HepG2 (cell line): ENCODE data around the gene CEP170. TPM values are rescaled to one million over a fixed set of nuclear protein-coding genes. Genes with fewer than 3 reads are reported as not detected.

ENCODE experiments used
- ATAC-seq: fragments of 200-7000 bp; cut with Tn5 transposase; 3 replicates; pipeline ENCODE4 v1.9.1; 2020; ENCODE audit warnings: mild to moderate bottlenecking, moderate library complexity
- BruUV-seq: library from RNA; stranded (reverse); fragments of 400-500 nt; replicated peaks from 2 replicates; lab custom pipeline; 2021; lab: Mats Ljungman, UMichigan
- CTCF ChIA-PET: fragments of 300-600 bp; formaldehyde crosslinking; extraction: SDS; loops from one replicate; lab custom pipeline; 2021; ENCODE audit warnings: low total read pairs, inconsistent platforms, low intra/inter-chr PET ratio; lab: Yijun Ruan, JAX
- POLR2A ChIA-PET: fragments of 350-600 bp; sonication (Branson Sonifier 250); formaldehyde crosslinking; loops from one replicate; lab custom pipeline; 2020; ENCODE audit warnings: antibody characterized with exemption, inconsistent platforms; lab: Yijun Ruan, JAX
- DNase-seq: peaks from one replicate; pipeline ENCODE4 v3.0.0-alpha.2; 2015; ENCODE audit warnings: low spot score
- FAIRE-seq: peaks from 3 replicates; lab custom pipeline; 2011; peaks lifted over from hg19 to GRCh38; lab: Jason Lieb, UNC
- H2AFZ ChIP-seq: one replicate; pipeline ENCODE4 v1.6.1; 2011; ENCODE audit warnings: low read length, inconsistent platforms
- H3K27ac ChIP-seq: fragments of 300-600 bp; 3 replicates; pipeline ENCODE4 v1.8.0; 2011; ENCODE audit warnings: mixed run types, mild to moderate bottlenecking, mixed read lengths, low read length, inconsistent platforms; ENCODE audit not compliant: insufficient read depth; ENCODE audit errors: extremely low read length
- H3K27me3 ChIP-seq, 2 experiments: fragments of 200-600 bp in 1 of 2; 2 replicates in 1 of 2; 3 replicates in 1 of 2; pipeline versions ENCODE4 v1.6.0 to v1.8.0; 2011; ENCODE audit warnings: low read length in 2 of 2, mild to moderate bottlenecking in 2 of 2, moderate library complexity in 2 of 2, inconsistent platforms in 1 of 2; ENCODE audit not compliant: insufficient read depth in 2 of 2, control insufficient read depth in 1 of 2
- H3K36me3 ChIP-seq, 2 experiments: fragments of 200-600 bp in 1 of 2; replicated peaks in 1 of 2; 2 replicates in 1 of 2; 3 replicates in 1 of 2; pipeline versions ENCODE4 v1.5.1 to v1.8.0; 2011; ENCODE audit warnings: low read length in 2 of 2, inconsistent platforms in 1 of 2; ENCODE audit not compliant: insufficient read depth in 2 of 2, control insufficient read depth in 1 of 2
- H3K4me1 ChIP-seq: 2 replicates; pipeline ENCODE4 v1.5.1; 2012; ENCODE audit warnings: low read length, inconsistent platforms; ENCODE audit not compliant: insufficient read depth
- H3K4me2 ChIP-seq: 2 replicates; pipeline ENCODE4 v1.6.0; 2011; ENCODE audit warnings: low read depth, low read length, inconsistent platforms
- H3K4me3 ChIP-seq, 3 experiments: fragments of 200-600 bp in 1 of 3; sonication (generic), shearing (Covaris generic) in 1 of 3; replicated peaks in 1 of 3; 2 replicates each; pipeline ENCODE4 v1.5.1; 2011 to 2016; ENCODE audit warnings: low read length in 3 of 3, inconsistent platforms in 2 of 3, low read depth in 2 of 3, mild to moderate bottlenecking in 2 of 3, control low read depth in 1 of 3, mixed read lengths in 1 of 3; ENCODE audit not compliant: insufficient read depth in 1 of 3
- H3K79me2 ChIP-seq: one replicate; pipeline ENCODE4 v1.6.1; 2011; ENCODE audit warnings: low read length, inconsistent platforms; ENCODE audit not compliant: insufficient read depth
- H3K9ac ChIP-seq: 2 replicates; pipeline ENCODE4 v1.6.0; 2011; ENCODE audit warnings: mild to moderate bottlenecking, low read depth, low read length, inconsistent platforms; ENCODE audit not compliant: insufficient read depth
- H3K9me3 ChIP-seq: 2 replicates; pipeline ENCODE4 v1.5.1; 2012; ENCODE audit warnings: mild to moderate bottlenecking, low read length
- H4K20me1 ChIP-seq: 2 replicates; pipeline ENCODE4 v1.6.0; 2011; ENCODE audit warnings: inconsistent platforms, mild to moderate bottlenecking, low read length, moderate library complexity; ENCODE audit not compliant: insufficient read depth
- SIX4 ChIP-seq: sonication (generic); formaldehyde crosslinking; IDR thresholded peaks from 2 replicates; pipeline ENCODE4 v1.4.0; 2020; ENCODE audit warnings: missing genetic modification reagents
- SNAPC4 ChIP-seq: sonication (generic); formaldehyde crosslinking; IDR thresholded peaks from 2 replicates; pipeline ENCODE4 v1.4.0; 2020; ENCODE audit warnings: mild to moderate bottlenecking, missing genetic modification reagents
- SP4 ChIP-seq: sonication (generic); formaldehyde crosslinking; IDR thresholded peaks from 2 replicates; pipeline ENCODE4 v1.8.1; 2023; ENCODE audit warnings: mild to moderate bottlenecking, missing genetic modification reagents
- ZNF230 ChIP-seq: sonication (generic); formaldehyde crosslinking; IDR thresholded peaks from 2 replicates; pipeline ENCODE4 v1.4.0; 2020; ENCODE audit warnings: mild to moderate bottlenecking, missing genetic modification reagents
- WGBS: methylation state at CpG from one replicate; pipeline ENCODE4 v1.1.6; 2017; ENCODE audit warnings: low lambda C conversion rate; 5-methylcytosine and 5-hydroxymethylcytosine counted together
- in situ Hi-C: cut with HindIII; loops from 2 replicates; pipeline ENCODE4 v1.10.0; 2017; ENCODE audit warnings: low pct_unique_long_range_greater_than_20kb; ENCODE audit not compliant: extremely low pct_ligation_motif_present
- intact Hi-C: fragments of 100-400 bp; cut with micrococcal nuclease; formaldehyde crosslinking; loops from one replicate; pipeline ENCODE4 v1.10.0; 2022; ENCODE audit not compliant: unreplicated experiment
- polyA plus RNA-seq, 8 experiments: library from polyadenylated mRNA; depleted of rRNA in 3 of 8; stranded (reverse) in 7 of 8; unstranded in 1 of 8; fragments of >200 nt; fragmentation: Illumina TruSeq in 4 of 8; extraction: Trizol in 4 of 8; gene quantifications; 2 replicates each; pipeline versions ENCODE4 v1.2.1 to v1.2.3, GENCODE V29; 2011 to 2016; ENCODE audit warnings: low read depth in 4 of 8, missing spikeins in 1 of 8, mixed read lengths in 1 of 8; ENCODE audit not compliant: insufficient read depth in 1 of 8
- total RNA-seq, 5 experiments: library from RNA; depleted of rRNA; stranded (reverse); fragments of >200 nt; fragmentation: Illumina TruSeq; extraction: Trizol; gene quantifications; 2 replicates each; pipeline ENCODE4 v1.2.3, GENCODE V29; 2016; ENCODE audit warnings: low read depth in 1 of 5
- TF ChIP-seq, protein P1 (sequence below): sonication (generic); formaldehyde crosslinking; conservative IDR thresholded peaks from 2 replicates; pipeline ENCODE4 v1.8.0; 2022; ENCODE audit warnings: low read depth, missing genetic modification reagents

Gene CEP170
- total and polyA plus RNA-seq, 2 of the 13 experiments (the other 11 are each of a cell fraction or from before 2014, with no cell fraction given), result 23.0 to 28.6 TPM

DNA sequence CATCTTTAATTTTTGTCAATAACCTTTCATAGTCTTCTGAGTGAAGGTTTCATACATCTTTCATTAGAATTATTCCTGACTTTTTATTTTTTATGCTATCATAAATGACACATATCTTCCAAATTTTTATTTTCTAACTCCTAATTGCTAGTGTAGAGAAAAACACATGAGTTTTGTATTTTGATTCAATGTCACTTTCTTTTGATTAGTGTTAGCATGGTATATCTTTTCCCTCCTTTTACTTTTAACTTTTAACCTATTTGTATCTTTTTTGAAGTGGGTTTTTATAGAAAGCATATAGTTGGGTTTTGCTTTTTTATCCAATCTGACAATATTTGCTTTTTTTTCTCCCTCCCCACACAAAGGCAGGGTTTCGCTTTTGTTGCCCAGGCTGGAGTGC is 44.0 kb upstream of the CEP170 start (continued):
- TF ChIP-seq, protein P1, sequence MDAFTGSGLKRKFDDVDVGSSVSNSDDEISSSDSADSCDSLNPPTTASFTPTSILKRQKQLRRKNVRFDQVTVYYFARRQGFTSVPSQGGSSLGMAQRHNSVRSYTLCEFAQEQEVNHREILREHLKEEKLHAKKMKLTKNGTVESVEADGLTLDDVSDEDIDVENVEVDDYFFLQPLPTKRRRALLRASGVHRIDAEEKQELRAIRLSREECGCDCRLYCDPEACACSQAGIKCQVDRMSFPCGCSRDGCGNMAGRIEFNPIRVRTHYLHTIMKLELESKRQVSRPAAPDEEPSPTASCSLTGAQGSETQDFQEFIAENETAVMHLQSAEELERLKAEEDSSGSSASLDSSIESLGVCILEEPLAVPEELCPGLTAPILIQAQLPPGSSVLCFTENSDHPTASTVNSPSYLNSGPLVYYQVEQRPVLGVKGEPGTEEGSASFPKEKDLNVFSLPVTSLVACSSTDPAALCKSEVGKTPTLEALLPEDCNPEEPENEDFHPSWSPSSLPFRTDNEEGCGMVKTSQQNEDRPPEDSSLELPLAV (CRISPR knock-in tag), result no peak

- Histone ChIP-seq H3K4me1 (no peaks in the 10 kb centered on the region), H4K20me1 (no peaks in the 10 kb centered on the region), H3K27ac (no peak overlapping the region), H3K36me3 (no peaks in the 10 kb centered on the region; a peak in 2 of 5 replicates), H3K4me3 (no peak overlapping the region), H3K9ac (no peak overlapping the region), H3K9me3 (no peaks in the 10 kb centered on the region), H3K27me3 (no peaks in the 10 kb centered on the region), H3K79me2 (no peaks in the 10 kb centered on the region), H3K4me2 (no peak overlapping the region), H2AFZ (no peak overlapping the region)
- DNase-seq (no peak), ATAC-seq (no peak), FAIRE-seq (no peak)
- whole genome bisulfite sequencing, result 91% methylated on average over 3 of the region's 3 CpGs
- POLR2A ChIA-PET, result no interaction called here
- no TSS peak for BruUV-seq
- intact Hi-C loops, result no loop called here
- CTCF ChIA-PET, result no interaction called here
- TF ChIP-seq SP4 (CRISPR knock-in tag), result no peak
- no peak for TF ChIP-seq SNAPC4 (CRISPR knock-in tag)
- TF ChIP-seq ZNF230, result no peak
- no peak for TF ChIP-seq SIX4
- in situ Hi-C loops, result no loop called here
Measured at GRCh38 chr1:243294723-243295121, 39.6 kb upstream of the CEP170 start.
